ENCODE data around the gene CORO1C. TPM values are rescaled to one million over a fixed set of nuclear protein-coding genes. Genes with fewer than 3 reads are reported as not detected.
"Not testable (repeated sequence)": the region's sequence is repeated elsewhere in the genome, so short reads cannot be mapped to it uniquely, and the experiment has no call there.

CORO1C gene
- total RNA-seq, 6 experiments from 2014 or later: 36.6 to 100 (median 57.5) TPM

DNA sequence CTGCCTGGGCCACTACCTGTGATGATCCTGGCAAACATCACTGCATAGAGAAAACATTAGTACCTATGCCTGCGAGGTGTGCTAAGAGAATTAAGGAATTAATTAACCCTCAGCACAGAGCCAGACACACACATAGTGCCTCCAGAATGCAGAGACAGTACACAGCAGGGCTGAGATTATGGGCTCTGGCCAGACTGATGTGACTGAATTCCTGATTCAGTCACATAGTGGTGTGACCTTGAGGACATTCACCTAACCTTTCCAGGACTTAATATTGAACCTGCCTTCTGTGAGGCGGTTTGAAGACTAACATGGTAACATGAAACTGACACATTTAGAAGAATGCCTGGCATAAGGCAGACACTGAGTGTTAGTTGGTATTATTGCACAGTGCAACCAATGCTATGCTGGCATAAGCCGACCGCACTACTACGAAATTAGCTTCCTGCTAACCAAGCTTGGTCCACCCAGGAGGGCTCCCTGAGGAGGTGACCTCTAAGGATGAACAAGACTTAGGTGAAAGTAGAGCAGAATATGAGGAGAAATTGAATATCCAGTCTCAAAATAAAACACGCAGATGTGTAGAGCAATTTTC is 65.6 kb downstream of the CORO1C start:
- TF ChIP-seq CTCF (IDR thresholded peaks at IDR 0.05) (no peak), POLR2A (IDR thresholded peaks at IDR 0.05) (no peak)
- intact Hi-C loops (cut with DNase I): loop anchor here in 1 of 2 donors (5.0 kb wide), 1 partner anchor 137 kb away; no protein-coding TSS in a partner anchor
- Histone ChIP-seq H3K27me3 (no peaks in the 10 kb centered on the region), H3K9me3 (no peaks in the 10 kb centered on the region), H3K36me3 (no peaks in the 10 kb centered on the region), H3K27ac (peak overlapping the region; percentile 45 to 76 (median 75)), H3K4me1 (peaks cover 0 to 28% (median 14%) of the 10 kb centered on the region in 4 donors), H3K4me3 (no peak overlapping the region)
- ATAC-seq: peak; percentile 56 to 68 (median 64)
- 29% methylated on average over 5 of the region's 6 CpGs for WGBS (ENCODE audit: insufficient coverage, low coverage, low lambda C conversion rate, missing lambda C conversion rate)
- DNase-seq: no peak

DNA sequence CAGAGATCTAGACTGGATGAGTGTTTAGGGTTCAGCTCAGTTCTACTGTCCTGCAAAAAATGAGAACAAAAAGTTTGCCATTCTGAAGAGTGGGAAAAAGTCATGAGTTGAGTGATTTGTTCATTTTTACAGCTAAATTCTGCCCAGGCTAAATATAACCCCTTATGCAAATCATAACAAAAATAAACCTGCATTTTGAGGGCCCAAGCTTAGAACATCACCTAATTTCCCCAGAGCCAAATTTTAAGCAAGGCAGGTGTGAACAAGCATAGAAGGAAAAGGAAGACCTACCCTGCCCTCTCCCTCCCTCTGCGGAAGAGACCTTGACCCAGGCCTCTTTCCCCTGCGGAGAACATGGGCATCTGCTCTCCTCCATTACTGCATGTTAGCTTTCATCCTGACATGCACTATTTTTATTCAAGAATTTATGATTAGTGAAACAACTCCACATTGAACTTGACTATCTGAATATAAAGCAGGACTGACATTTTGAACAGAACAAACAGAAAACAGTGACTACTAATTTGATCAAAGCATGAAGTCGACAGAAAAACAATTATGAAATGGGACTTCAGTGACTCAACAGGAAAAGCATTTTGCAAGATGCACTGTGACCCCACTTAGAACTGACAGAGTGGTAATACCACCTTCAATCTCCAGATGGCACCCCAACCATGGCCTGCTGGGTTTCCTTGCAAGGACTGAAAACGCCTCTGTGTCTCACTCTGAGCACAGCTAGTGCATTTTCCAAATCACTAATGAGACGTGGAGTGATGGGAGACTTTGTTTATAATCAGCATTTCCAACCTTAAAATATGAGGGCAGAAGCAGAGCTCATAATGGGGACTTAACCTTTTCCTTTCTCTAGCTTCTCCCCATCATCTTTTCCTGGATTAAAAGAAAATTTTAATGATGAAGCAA is 66.7 kb downstream of the CORO1C start:
- intact Hi-C loops (cut with DNase I): loop anchor here in 1 of 2 donors (5.0 kb wide), 1 partner anchor 138 kb away; no protein-coding TSS in a partner anchor
- ATAC-seq (peak; percentile 92 to 94 (median 93)), DNase-seq (peak; percentile 71 to 88 (median 78))
- TF ChIP-seq POLR2A (IDR thresholded peaks at IDR 0.05): no peak
- peak; percentile 89 to 97 (median 92) for TF ChIP-seq CTCF (IDR thresholded peaks at IDR 0.05)
- Histone ChIP-seq H3K27ac (peak overlapping the region; percentile 64 to 81 (median 77)), H3K4me1 (peaks cover 0 to 28% (median 14%) of the 10 kb centered on the region in 4 donors), H3K27me3 (no peaks in the 10 kb centered on the region), H3K36me3 (no peaks in the 10 kb centered on the region), H3K9me3 (no peaks in the 10 kb centered on the region), H3K4me3 (no peak overlapping the region)
- WGBS (ENCODE audit: insufficient coverage, low coverage, low lambda C conversion rate, missing lambda C conversion rate): 2% methylated on average over 5 of the region's 5 CpGs

- 100% methylated on average over 4 of the region's 4 CpGs for WGBS (ENCODE audit: insufficient coverage, low coverage, low lambda C conversion rate, missing lambda C conversion rate)
- Histone ChIP-seq H3K27me3 (no peaks in the 10 kb centered on the region), H3K27ac (peak overlapping the region; percentile 64 to 81 (median 77)), H3K36me3 (peaks cover 0 to 7% (median 2%) of the 10 kb centered on the region in 4 donors), H3K4me3 (no peak overlapping the region), H3K4me1 (peaks cover 0 to 28% (median 14%) of the 10 kb centered on the region in 4 donors), H3K9me3 (no peaks in the 10 kb centered on the region)
- no peak for ATAC-seq
- TF ChIP-seq POLR2A (IDR thresholded peaks at IDR 0.05) (no peak), CTCF (IDR thresholded peaks at IDR 0.05) (no peak)
- no peak for DNase-seq
- intact Hi-C loops (cut with DNase I): no loop called here
Observed at GRCh38 chr12:108663324-108664015, 67.8 kb downstream of the CORO1C start.

DNA sequence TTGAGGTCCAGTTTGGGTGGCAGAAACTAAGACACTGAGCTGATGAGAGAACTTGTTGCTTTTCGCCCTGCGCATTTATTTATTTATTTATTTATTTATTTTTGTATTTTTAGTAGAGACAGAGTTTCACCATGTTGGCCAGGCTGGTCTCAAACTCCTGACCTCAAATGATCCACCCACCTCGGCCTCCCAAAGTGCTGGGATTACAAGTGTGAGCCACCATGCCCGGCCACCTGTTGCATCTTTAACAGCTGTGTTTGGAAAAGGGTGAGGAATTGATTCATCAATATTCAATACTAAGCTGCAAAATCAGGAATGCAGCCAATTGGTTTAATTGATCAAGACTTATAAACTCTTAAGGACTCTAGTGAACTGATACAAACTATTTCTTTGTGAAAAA is 73.2 kb downstream of the CORO1C start:
- not testable (repeated sequence) for DNase-seq, H3K27ac ChIP-seq, H3K4me1 ChIP-seq, ATAC-seq, H3K9me3 ChIP-seq, H3K27me3 ChIP-seq, H3K4me3 ChIP-seq
- intact Hi-C loops (cut with DNase I): loop anchor here in 1 of 2 donors (10.0 kb wide), 1 partner anchor 137 kb away; no protein-coding TSS in a partner anchor
- 94% methylated on average over 2 of the region's 4 CpGs for WGBS (ENCODE audit: insufficient coverage, low coverage, low lambda C conversion rate, missing lambda C conversion rate)
- H3K36me3 ChIP-seq: peaks cover 0 to 23% (median 9%) of the 10 kb centered on the region in 4 donors

All from right lobe of liver (tissue), 6 donors.